Gastroesophageal sphincter (tissue), 4 donors: ENCODE measurements around the gene AFG1L. TPM values are rescaled to one million over a fixed set of nuclear protein-coding genes. Genes with fewer than 3 reads are reported as not detected.

ENCODE experiments used
- ATAC-seq: fragments of 150-250 bp; one replicate; pipeline ENCODE4 v1.9.1; 2016; ENCODE audit warnings: mild to moderate bottlenecking, moderate library complexity
- H3K27ac ChIP-seq, 4 donors: fragments of 200-600 bp; sonication (generic) in 3 of 4; 1 replicate in 3 of 4; 2 replicates in 1 of 4; pipeline ENCODE4 v1.5.1; 2016 to 2019
- H3K27me3 ChIP-seq: fragments of 200-600 bp; sonication (generic); one replicate; pipeline ENCODE4 v1.5.1; 2019
- H3K36me3 ChIP-seq, 2 donors: fragments of 200-600 bp; sonication (generic); one replicate each; pipeline ENCODE4 v1.5.1; 2019; ENCODE audit warnings: control low read depth in 1 of 2
- H3K4me1 ChIP-seq, 3 donors: fragments of 200-600 bp; sonication (generic); 1 replicate in 2 of 3; 2 replicates in 1 of 3; pipeline ENCODE4 v1.5.1; 2016 to 2019; ENCODE audit warnings: control low read depth in 2 of 3
- H3K4me3 ChIP-seq, 2 donors: fragments of 200-600 bp; sonication (generic); one replicate each; pipeline ENCODE4 v1.5.1; 2019; ENCODE audit warnings: mild to moderate bottlenecking in 1 of 2, moderate library complexity in 1 of 2
- H3K9me3 ChIP-seq, 3 donors: fragments of 200-600 bp; sonication (generic); one replicate each; pipeline ENCODE4 v1.5.1; 2017 to 2019; ENCODE audit warnings: control low read depth in 2 of 3
- EP300 ChIP-seq: sonication (generic); formaldehyde crosslinking; IDR thresholded peaks from one replicate; pipeline ENCODE4 v1.6.1; 2017; ENCODE audit warnings: antibody characterized with exemption, mild to moderate bottlenecking
- POLR2A ChIP-seq, 2 donors: fragments of 450-650 bp; IDR thresholded peaks; one replicate each; pipeline ENCODE4 v1.6.1; 2017; ENCODE audit warnings: antibody characterized with exemption in 2 of 2, mild to moderate bottlenecking in 2 of 2, moderate library complexity in 1 of 2
- POLR2AphosphoS5 ChIP-seq: sonication (generic); formaldehyde crosslinking; IDR thresholded peaks from one replicate; pipeline ENCODE4 v1.6.1; 2017; ENCODE audit warnings: antibody characterized with exemption
- WGBS, 2 donors: methylation state at CpG; one replicate each; pipeline ENCODE4 v1.1.5; 2018; ENCODE audit warnings: low coverage in 1 of 2; 5-methylcytosine and 5-hydroxymethylcytosine counted together
- total RNA-seq, 4 donors: library from RNA; depleted of rRNA; stranded (reverse); fragments of >200 nt; gene quantifications; one replicate each; pipeline ENCODE4 v1.1.0, GENCODE V29; 2016
- TF ChIP-seq, protein P1 (sequence below), 4 experiments: fragments of 200-600 bp in 2 of 4; fragments of 450-650 bp in 2 of 4; sonication (generic) in 1 of 4; IDR thresholded peaks; one replicate each; pipeline ENCODE4 v1.5.1; 2017 to 2019; ENCODE audit warnings: antibody characterized with exemption in 4 of 4, mild to moderate bottlenecking in 2 of 4, moderate library complexity in 2 of 4

Gene AFG1L
- total RNA-seq, 4 donors from 2014 or later, result 1.6 to 7.6 (median 5.7) TPM

DNA sequence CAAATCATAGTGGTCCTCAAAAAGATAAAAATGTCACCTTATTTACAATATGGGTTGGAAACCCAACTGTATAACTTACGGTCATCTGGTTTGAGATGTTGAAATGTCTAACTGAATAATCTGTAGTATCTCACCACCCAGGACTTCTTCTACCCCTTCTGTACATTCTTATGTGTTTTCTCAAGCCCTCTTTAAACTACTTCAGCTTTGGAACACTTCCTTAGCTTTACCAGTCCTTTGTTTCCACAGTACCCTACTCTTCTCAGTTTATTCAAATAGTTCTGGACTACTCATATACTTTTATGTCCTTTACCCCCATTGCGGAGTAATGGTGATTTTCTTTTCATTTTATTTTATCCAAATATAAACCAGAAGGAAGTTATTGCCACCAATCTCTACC lies 137.3 kb downstream of the AFG1L start:
- no peak for ATAC-seq
- no peak overlapping the region for H3K4me3 ChIP-seq
- no peaks in the 10 kb centered on the region for H3K27me3 ChIP-seq
- no peaks in the 10 kb centered on the region for H3K9me3 ChIP-seq
- no peaks in the 10 kb centered on the region for H3K36me3 ChIP-seq
- TF ChIP-seq EP300, result no peak
- no peak for TF ChIP-seq POLR2AphosphoS5
- TF ChIP-seq POLR2A (IDR thresholded peaks at IDR 0.05), result no peak
- TF ChIP-seq, protein P1, sequence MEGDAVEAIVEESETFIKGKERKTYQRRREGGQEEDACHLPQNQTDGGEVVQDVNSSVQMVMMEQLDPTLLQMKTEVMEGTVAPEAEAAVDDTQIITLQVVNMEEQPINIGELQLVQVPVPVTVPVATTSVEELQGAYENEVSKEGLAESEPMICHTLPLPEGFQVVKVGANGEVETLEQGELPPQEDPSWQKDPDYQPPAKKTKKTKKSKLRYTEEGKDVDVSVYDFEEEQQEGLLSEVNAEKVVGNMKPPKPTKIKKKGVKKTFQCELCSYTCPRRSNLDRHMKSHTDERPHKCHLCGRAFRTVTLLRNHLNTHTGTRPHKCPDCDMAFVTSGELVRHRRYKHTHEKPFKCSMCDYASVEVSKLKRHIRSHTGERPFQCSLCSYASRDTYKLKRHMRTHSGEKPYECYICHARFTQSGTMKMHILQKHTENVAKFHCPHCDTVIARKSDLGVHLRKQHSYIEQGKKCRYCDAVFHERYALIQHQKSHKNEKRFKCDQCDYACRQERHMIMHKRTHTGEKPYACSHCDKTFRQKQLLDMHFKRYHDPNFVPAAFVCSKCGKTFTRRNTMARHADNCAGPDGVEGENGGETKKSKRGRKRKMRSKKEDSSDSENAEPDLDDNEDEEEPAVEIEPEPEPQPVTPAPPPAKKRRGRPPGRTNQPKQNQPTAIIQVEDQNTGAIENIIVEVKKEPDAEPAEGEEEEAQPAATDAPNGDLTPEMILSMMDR (IDR thresholded peaks at IDR 0.05), result no peak
- H3K4me1 ChIP-seq, result no peaks in the 10 kb centered on the region
- no peak overlapping the region for H3K27ac ChIP-seq
- WGBS, 2 donors, result 86 to 93% methylated on average over 2 of the region's 2 CpGs

DNA sequence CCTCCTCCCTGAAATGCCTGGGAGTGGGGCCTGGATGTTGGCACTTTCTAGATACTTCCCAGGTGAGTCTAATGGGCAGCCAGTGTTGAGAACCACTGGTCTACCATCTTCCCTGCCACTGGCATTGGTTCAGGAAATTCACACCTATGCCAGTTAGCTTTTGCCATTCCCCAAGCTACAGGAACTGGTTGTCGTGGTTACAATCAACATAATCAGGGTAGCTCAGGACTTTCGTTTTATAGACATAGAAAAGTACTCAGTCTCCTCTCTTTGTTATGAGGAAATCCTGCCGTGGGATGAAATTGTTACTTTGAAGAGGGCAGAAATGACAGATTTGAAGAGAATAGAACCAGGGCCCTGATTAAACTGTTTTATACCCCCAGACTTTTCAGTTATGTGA lies 137.9 kb downstream of the AFG1L start:
- TF ChIP-seq, protein P1 (IDR thresholded peaks at IDR 0.05), result no peak
- TF ChIP-seq EP300 (no peak), POLR2AphosphoS5 (no peak), POLR2A (IDR thresholded peaks at IDR 0.05) (no peak)
- H3K36me3 ChIP-seq, result no peaks in the 10 kb centered on the region
- no peaks in the 10 kb centered on the region for H3K4me1 ChIP-seq
- H3K9me3 ChIP-seq, result no peaks in the 10 kb centered on the region
- H3K27ac ChIP-seq, result no peak overlapping the region
- H3K4me3 ChIP-seq, result no peak overlapping the region
- no peaks in the 10 kb centered on the region for H3K27me3 ChIP-seq
- whole genome bisulfite sequencing, 2 donors, result 59 to 92% methylated on average over 2 to 3 of the region's 3 CpGs
- ATAC-seq, result no peak

DNA sequence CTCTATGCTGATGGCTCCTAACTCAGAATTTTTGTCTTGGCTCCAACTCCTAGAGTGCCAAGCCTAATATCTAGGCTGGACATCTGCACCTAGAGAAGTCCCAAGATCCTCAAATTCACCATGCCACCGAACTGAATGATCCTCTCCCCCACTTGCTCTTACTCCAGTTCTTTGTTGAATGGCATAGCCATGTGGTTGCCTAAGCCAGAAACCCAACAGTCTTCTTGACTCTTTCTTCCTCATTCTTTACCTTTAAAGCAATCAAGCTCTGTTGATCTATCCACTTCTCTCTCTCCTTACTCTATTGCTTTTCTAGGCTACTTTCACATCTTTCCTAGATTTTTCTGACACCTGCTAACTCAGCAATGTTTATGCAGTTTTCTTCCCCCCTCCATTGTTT lies 139.4 kb downstream of the AFG1L start:
- TF ChIP-seq POLR2A (IDR thresholded peaks at IDR 0.05) (no peak), POLR2AphosphoS5 (no peak), EP300 (no peak)
- TF ChIP-seq, protein P1 (IDR thresholded peaks at IDR 0.05), result no peak
- ATAC-seq, result no peak
- Histone ChIP-seq H3K36me3 (no peaks in the 10 kb centered on the region), H3K27ac (no peak overlapping the region), H3K27me3 (no peaks in the 10 kb centered on the region), H3K4me1 (no peaks in the 10 kb centered on the region), H3K4me3 (no peak overlapping the region), H3K9me3 (no peaks in the 10 kb centered on the region)
- WGBS, 2 donors, result 90 to 100% methylated on average over 1 of the region's 1 CpG

DNA sequence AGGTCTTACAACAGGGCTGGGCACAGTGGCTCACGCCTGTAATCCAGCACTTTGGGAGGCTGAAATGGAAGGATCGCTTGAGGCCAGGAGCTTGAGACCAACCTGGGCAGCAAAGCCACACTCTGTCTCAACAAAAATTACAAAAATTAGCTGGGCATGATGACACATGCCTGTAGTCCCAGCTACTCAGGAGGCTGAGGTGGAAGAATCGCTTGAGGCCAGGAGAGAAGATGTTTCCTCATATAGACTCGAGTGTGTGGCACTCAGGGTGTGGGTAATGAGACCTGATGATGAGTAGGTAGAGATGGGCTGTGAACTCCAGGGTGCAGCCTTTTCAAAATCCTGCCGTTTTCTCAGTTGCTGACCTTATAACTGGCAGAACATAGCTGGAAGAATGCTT lies 140.5 kb downstream of the AFG1L start:
- H3K4me1 ChIP-seq, result no peaks in the 10 kb centered on the region
- WGBS, 2 donors, result 86 to 93% methylated on average over 1 to 3 of the region's 5 CpGs

DNA sequence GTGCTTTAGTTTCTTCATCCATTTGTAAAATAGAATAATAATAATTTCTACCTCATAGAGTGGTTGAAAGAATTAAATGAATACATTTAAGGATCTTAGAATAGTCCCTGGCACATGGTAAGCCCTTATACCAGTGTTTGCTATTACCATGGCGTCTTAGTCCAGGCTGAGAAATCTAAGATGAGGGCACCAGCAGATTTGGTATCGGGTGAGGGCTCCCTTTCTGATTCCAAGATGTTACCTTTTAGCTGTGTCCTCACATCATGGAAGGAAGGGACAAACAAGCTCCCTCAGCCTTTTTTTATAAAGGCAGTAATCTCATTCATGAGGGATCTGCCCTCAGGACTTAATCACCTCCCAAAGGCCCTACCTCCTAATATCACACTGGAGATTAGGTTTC lies 141.9 kb downstream of the AFG1L start:
- ATAC-seq, result no peak
- H3K4me1 ChIP-seq, result no peaks in the 10 kb centered on the region
- no peak overlapping the region for H3K4me3 ChIP-seq
- no peaks in the 10 kb centered on the region for H3K27me3 ChIP-seq
- TF ChIP-seq EP300 (no peak), POLR2A (IDR thresholded peaks at IDR 0.05) (no peak), POLR2AphosphoS5 (no peak)
- TF ChIP-seq, protein P1 (IDR thresholded peaks at IDR 0.05), result no peak
- WGBS, 2 donors, result 100% methylated on average over 2 of the region's 2 CpGs
- no peaks in the 10 kb centered on the region for H3K9me3 ChIP-seq
- no peak overlapping the region for H3K27ac ChIP-seq
- H3K36me3 ChIP-seq, result no peaks in the 10 kb centered on the region

More for the DNA sequence above, 140.5 kb downstream of the AFG1L start:
- H3K36me3 ChIP-seq, result no peaks in the 10 kb centered on the region
- H3K4me3 ChIP-seq, result no peak overlapping the region
- TF ChIP-seq, protein P1 (IDR thresholded peaks at IDR 0.05), result no peak
- TF ChIP-seq EP300 (no peak), POLR2A (IDR thresholded peaks at IDR 0.05) (no peak), POLR2AphosphoS5 (no peak)
- H3K27ac ChIP-seq, result no peak overlapping the region
- no peaks in the 10 kb centered on the region for H3K9me3 ChIP-seq
- no peak for ATAC-seq
- no peaks in the 10 kb centered on the region for H3K27me3 ChIP-seq
